Prostate gland (tissue), 2 donors: ENCODE data around the gene FLYWCH1. TPM values are rescaled to one million over a fixed set of nuclear protein-coding genes. Genes with fewer than 3 reads are reported as not detected.

ENCODE experiments used
- DNase-seq: peaks from one replicate; pipeline ENCODE4 v3.0.0-alpha.2; 2019; ENCODE audit warnings: low spot score
- H3K27ac ChIP-seq, 2 donors: fragments of 200-600 bp; sonication (generic); 2 replicates each; pipeline ENCODE4 v1.5.1; 2017 to 2019
- H3K27me3 ChIP-seq: fragments of 200-600 bp; sonication (generic); replicated peaks from 2 replicates; pipeline ENCODE4 v1.5.1; 2019; ENCODE audit not compliant: insufficient read depth
- H3K36me3 ChIP-seq, 2 donors: fragments of 200-600 bp; sonication (generic); 1 replicate in 1 of 2; 2 replicates in 1 of 2; pipeline versions ENCODE4 v1.5.1 to v1.8.1; 2017 to 2019
- H3K4me1 ChIP-seq: fragments of 200-600 bp; sonication (generic); replicated peaks from 2 replicates; pipeline ENCODE4 v1.5.1; 2019
- H3K4me3 ChIP-seq, 2 donors: fragments of 200-600 bp; sonication (generic); 2 replicates each; pipeline ENCODE4 v1.5.1; 2017 to 2019
- H3K9me3 ChIP-seq: fragments of 200-600 bp; sonication (generic); 2 replicates; pipeline ENCODE4 v1.5.1; 2017
- CTCF ChIP-seq, 4 experiments: fragments of 200-600 bp in 2 of 4; fragments of 450-650 bp in 2 of 4; sonication (generic) in 2 of 4; IDR thresholded peaks; 1 replicate in 3 of 4; 2 replicates in 1 of 4; pipeline ENCODE4 v1.5.1; 2016 to 2019; ENCODE audit warnings: antibody characterized with exemption in 4 of 4, mild to moderate bottlenecking in 2 of 4, moderate library complexity in 2 of 4
- POLR2A ChIP-seq: fragments of 450-650 bp; IDR thresholded peaks from one replicate; pipeline ENCODE4 v1.6.1; 2016; ENCODE audit warnings: antibody characterized with exemption, mild to moderate bottlenecking
- POLR2AphosphoS5 ChIP-seq: sonication (generic); formaldehyde crosslinking; IDR thresholded peaks from one replicate; pipeline ENCODE4 v1.6.1; 2017; ENCODE audit warnings: antibody characterized with exemption
- WGBS: methylation state at CpG from one replicate; pipeline ENCODE4 v1.1.5; 2018; 5-methylcytosine and 5-hydroxymethylcytosine counted together
- intact Hi-C: fragments of 100-400 bp; cut with DNase I; formaldehyde crosslinking; loops from one replicate; pipeline ENCODE4 v1.14.2; 2022
- total RNA-seq, 2 donors: library from RNA; depleted of rRNA; stranded (reverse); fragments of >200 nt; gene quantifications; one replicate each; pipeline ENCODE4 v1.1.0, GENCODE V29; 2016

The FLYWCH1 gene
- total RNA-seq, 2 donors from 2014 or later: 53.0 to 55.6 TPM

GRCh38 chr16:2898831-2899563, 12.7 kb upstream of the FLYWCH1 start:
- H3K4me1 ChIP-seq: no peaks in the 10 kb centered on the region
- H3K36me3 ChIP-seq: no peaks in the 10 kb centered on the region
- no peak overlapping the region for H3K27ac ChIP-seq
- H3K27me3 ChIP-seq: no peaks in the 10 kb centered on the region
- TF ChIP-seq POLR2A (no peak), POLR2AphosphoS5 (no peak), CTCF (IDR thresholded peaks at IDR 0.05) (no peak)
- DNase-seq: no peak
- 86% methylated on average over 10 of the region's 10 CpGs for WGBS
- no peak overlapping the region for H3K4me3 ChIP-seq
- H3K9me3 ChIP-seq: no peaks in the 10 kb centered on the region
- intact Hi-C loops: no loop called here

- WGBS: 77% methylated on average over 13 of the region's 13 CpGs
- Histone ChIP-seq H3K4me3 (no peak overlapping the region), H3K36me3 (no peaks in the 10 kb centered on the region), H3K9me3 (no peaks in the 10 kb centered on the region), H3K4me1 (no peaks in the 10 kb centered on the region), H3K27ac (no peak overlapping the region), H3K27me3 (no peaks in the 10 kb centered on the region)
- TF ChIP-seq POLR2A: no peak
- TF ChIP-seq POLR2AphosphoS5: no peak
- no peak for TF ChIP-seq CTCF (IDR thresholded peaks at IDR 0.05)
- no peak for DNase-seq
- intact Hi-C loops: no loop called here
Observed at GRCh38 chr16:2899564-2900072, 12.1 kb upstream of the FLYWCH1 start.

DNA sequence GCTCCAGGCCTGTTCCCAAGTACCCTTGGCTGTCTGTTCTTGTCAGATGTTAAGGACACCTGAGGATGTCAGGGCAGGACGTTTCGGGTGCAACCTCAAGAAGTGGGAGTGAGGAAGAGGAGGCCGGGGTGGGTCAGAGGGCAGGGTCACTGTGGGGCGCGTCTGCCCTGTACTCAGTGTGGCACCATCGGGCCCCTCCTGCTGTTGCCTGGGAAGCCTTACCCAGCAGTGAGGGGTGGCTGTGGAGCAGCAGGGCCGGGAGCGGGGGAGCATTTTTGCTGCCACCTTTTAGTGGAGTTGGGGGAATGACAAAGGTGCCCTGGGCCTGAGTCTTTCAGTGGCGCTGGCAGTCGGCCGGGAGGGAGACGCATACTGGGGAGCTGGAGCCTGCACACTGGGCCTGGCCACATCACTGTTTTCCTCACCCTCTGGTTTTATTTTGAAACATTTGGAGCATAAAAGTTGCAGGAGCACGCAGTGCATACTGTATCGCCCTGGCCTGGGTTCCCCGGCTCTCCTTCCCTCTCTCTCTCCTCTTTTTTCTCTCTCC, 11.1 kb upstream of the FLYWCH1 start:
- no peaks in the 10 kb centered on the region for H3K27me3 ChIP-seq
- H3K4me1 ChIP-seq: no peaks in the 10 kb centered on the region
- H3K9me3 ChIP-seq: no peaks in the 10 kb centered on the region
- DNase-seq: no peak
- no peak overlapping the region for H3K4me3 ChIP-seq
- intact Hi-C loops: no loop called here
- no peak overlapping the region for H3K27ac ChIP-seq
- 89% methylated on average over 15 of the region's 15 CpGs for WGBS
- no peaks in the 10 kb centered on the region for H3K36me3 ChIP-seq
- TF ChIP-seq POLR2A (no peak), CTCF (IDR thresholded peaks at IDR 0.05) (no peak)

DNA sequence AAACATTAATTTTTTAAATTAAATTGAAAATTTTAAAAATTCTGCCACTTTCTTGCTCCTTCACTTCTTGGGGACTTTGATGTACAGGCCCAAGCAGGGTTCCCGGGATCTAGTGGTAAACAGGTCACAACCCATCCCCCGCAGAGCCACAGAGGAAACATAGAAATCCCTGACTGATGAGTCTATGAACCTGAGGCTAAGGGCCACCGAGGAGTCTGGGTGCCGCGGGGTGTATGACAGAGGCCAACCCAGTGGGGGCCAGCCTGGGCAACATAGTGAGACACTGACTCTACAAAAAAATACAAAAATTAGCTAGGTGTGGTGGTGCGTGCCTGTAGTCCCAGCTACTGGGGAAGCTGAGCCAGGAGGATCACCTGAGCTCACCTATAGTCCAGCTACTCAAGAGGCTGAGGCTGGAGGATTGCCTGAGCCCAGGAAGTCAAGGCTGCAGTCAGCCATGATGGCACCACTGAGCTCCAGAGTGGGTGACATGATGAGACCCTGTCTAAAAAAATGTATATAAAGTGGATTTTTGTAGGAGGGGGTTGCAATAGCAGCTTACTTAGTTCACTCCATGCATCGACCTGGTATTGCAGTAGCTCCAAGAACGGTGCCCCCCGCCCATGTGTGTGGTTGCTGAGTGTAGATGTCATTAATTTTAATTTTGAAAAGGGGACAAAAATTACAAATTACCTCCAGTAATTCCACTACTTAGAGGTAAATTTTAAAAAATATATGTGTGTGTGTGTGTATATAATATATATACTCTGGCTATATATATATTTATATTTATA, 9.2 kb upstream of the FLYWCH1 start:
- H3K27ac ChIP-seq: no peak overlapping the region
- no peak for DNase-seq
- no peak for TF ChIP-seq CTCF (IDR thresholded peaks at IDR 0.05)
- no peak for TF ChIP-seq POLR2AphosphoS5
- no peak for TF ChIP-seq POLR2A
- no peaks in the 10 kb centered on the region for H3K27me3 ChIP-seq
- intact Hi-C loops: no loop called here
- H3K36me3 ChIP-seq: no peaks in the 10 kb centered on the region
- no peak overlapping the region for H3K4me3 ChIP-seq
- 92% methylated on average over 9 of the region's 9 CpGs for WGBS
- no peaks in the 10 kb centered on the region for H3K9me3 ChIP-seq
- H3K4me1 ChIP-seq: no peaks in the 10 kb centered on the region
